Upper lobe of left lung (tissue), 6 donors: ENCODE results near the gene APOA4. TPM values are rescaled to one million over a fixed set of nuclear protein-coding genes. Genes with fewer than 3 reads are reported as not detected.
A peak's percentile ranks its signal among the peaks of the same experiment; 100 is the strongest.
"Not testable (repeated sequence)": the region's sequence is repeated elsewhere in the genome, so short reads cannot be mapped to it uniquely, and the experiment has no call there.

Source experiments
- ATAC-seq, 2 donors: fragments of 200-7000 bp; cut with Tn5 transposase; one replicate each; pipeline ENCODE4 v1.9.1; 2022; ENCODE audit warnings: mild to moderate bottlenecking in 2 of 2, moderate library complexity in 2 of 2; ENCODE audit not compliant: low FRiP score in 2 of 2
- DNase-seq, 2 donors: peaks; one replicate each; pipeline ENCODE4 v3.0.0-alpha.2; 2019 to 2020
- H3K27ac ChIP-seq, 4 donors: fragments of 200-600 bp; sonication (generic); one replicate each; pipeline ENCODE4 v1.5.1; 2016 to 2019
- H3K27me3 ChIP-seq, 4 donors: fragments of 200-600 bp; sonication (generic); one replicate each; pipeline ENCODE4 v1.5.1; 2017 to 2019
- H3K36me3 ChIP-seq, 4 donors: fragments of 200-600 bp; sonication (generic); one replicate each; pipeline ENCODE4 v1.5.1; 2016 to 2019
- H3K4me1 ChIP-seq, 4 donors: fragments of 200-600 bp; sonication (generic); one replicate each; pipeline ENCODE4 v1.5.1; 2018 to 2019
- H3K4me3 ChIP-seq, 4 donors: fragments of 200-600 bp; sonication (generic); one replicate each; pipeline ENCODE4 v1.5.1; 2017 to 2019; ENCODE audit warnings: mild to moderate bottlenecking in 2 of 4, moderate library complexity in 1 of 4
- H3K9me3 ChIP-seq, 4 donors: fragments of 200-600 bp; sonication (generic); one replicate each; pipeline ENCODE4 v1.5.1; 2018 to 2019
- CTCF ChIP-seq, 6 experiments: fragments of 450-650 bp in 4 of 6; fragments of 200-600 bp in 2 of 6; sonication (generic) in 2 of 6; IDR thresholded peaks; one replicate each; pipeline ENCODE4 v1.5.1; 2016 to 2019; ENCODE audit warnings: antibody characterized with exemption in 6 of 6
- EP300 ChIP-seq, 4 donors: sonication (generic); formaldehyde crosslinking; IDR thresholded peaks; one replicate each; pipeline ENCODE4 v1.5.1; 2017; ENCODE audit warnings: antibody characterized with exemption in 4 of 4, control low read depth in 2 of 4
- POLR2A ChIP-seq, 4 donors: fragments of 450-650 bp; IDR thresholded peaks; one replicate each; pipeline ENCODE4 v1.5.1; 2016 to 2017; ENCODE audit warnings: antibody characterized with exemption in 4 of 4, mild to moderate bottlenecking in 2 of 4
- POLR2AphosphoS5 ChIP-seq, 2 donors: sonication (generic); formaldehyde crosslinking; IDR thresholded peaks; one replicate each; pipeline ENCODE4 v1.5.1; 2017; ENCODE audit warnings: antibody characterized with exemption in 2 of 2
- WGBS, 2 donors: methylation state at CpG; one replicate each; pipeline ENCODE4 v1.1.5; 2017 to 2018; 5-methylcytosine and 5-hydroxymethylcytosine counted together
- total RNA-seq, 6 donors: library from RNA; depleted of rRNA in 4 of 6; stranded (reverse); fragments of >200 nt in 4 of 6; gene quantifications; one replicate each; pipeline versions ENCODE4 v1.1.0 to v1.2.1, GENCODE V29; 2016 to 2021
- donor health status: DM: no; HTN: no; CAD: no; lungs with moderate emphysema.
- donor health status: DM: no; HTN: yes; CAD: no; lungs with severe emphysema.

APOA4 gene
- total RNA-seq, 6 donors from 2014 or later, result not detected

DNA sequence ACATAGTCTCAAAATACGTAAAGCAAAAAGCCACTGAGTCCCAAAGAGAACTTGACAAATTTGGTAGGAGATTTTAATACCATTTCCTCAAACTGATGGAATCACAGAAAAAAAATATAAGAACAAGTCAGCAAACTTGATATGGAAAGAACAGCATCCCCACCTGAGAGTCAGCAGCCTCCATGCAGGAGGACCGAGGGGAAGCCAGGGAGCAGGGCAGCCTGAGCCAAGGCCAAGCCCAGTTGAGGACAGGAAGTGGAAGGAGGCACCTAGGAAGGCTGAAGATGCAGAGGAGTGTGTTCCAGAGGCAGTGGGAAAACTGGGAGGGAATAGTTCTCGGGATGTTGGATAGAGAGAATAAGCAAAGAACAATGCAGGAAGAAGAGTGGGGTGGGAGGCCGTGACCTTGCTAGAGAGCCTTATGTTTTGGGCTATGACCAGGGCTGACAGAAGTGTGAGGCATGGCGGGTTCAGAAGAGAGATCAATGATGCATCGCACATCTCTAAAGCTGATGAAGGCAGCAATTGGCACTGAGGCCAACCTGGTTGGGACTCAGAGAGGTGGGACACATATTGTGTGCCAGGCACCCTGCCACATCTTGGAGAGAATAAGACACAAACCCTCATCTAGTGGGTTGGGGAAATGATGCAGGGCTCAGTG, 15.4 kb downstream of the APOA4 start:
- TF ChIP-seq POLR2AphosphoS5 (IDR thresholded peaks at IDR 0.05) (no peak), EP300 (IDR thresholded peaks at IDR 0.05) (no peak), POLR2A (IDR thresholded peaks at IDR 0.05) (no peak), CTCF (IDR thresholded peaks at IDR 0.05) (no peak)
- no peaks in the 10 kb centered on the region for H3K27me3 ChIP-seq
- no peak for DNase-seq
- no peak overlapping the region for H3K4me3 ChIP-seq
- no peaks in the 10 kb centered on the region for H3K36me3 ChIP-seq
- H3K27ac ChIP-seq, result peak overlapping the region in 3 of 4 donors; percentile 38 to 88 (median 78)
- ATAC-seq, result no peak
- H3K9me3 ChIP-seq, result no peaks in the 10 kb centered on the region
- H3K4me1 ChIP-seq, result peaks cover 0 to 11% (median 0%) of the 10 kb centered on the region in 4 donors
- 92 to 94% methylated on average over 6 of the region's 6 CpGs for WGBS, 2 donors

DNA sequence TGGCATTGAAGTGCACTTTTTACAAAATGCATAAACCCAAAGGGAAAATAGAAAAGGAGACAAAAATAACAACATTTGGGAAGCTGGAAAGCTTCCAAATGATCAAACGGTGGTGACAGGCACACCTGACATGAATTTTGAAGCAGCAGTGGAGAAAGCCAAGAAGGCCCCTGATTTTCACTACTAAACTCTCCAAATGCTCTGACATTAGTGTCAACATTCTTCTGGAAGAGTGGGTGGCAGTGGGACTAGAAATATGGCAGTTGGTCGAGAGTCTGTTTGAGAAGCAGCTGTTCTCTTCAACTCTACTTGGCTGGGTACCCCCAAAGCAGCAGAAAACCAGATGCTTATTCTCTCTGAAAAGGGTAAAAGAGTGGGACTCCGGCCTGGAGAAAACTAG, 19.1 kb downstream of the APOA4 start:
- DNase-seq, result no peak
- no peak for ATAC-seq
- TF ChIP-seq POLR2A (IDR thresholded peaks at IDR 0.05), result no peak
- TF ChIP-seq CTCF (IDR thresholded peaks at IDR 0.05), result no peak
- no peak for TF ChIP-seq EP300 (IDR thresholded peaks at IDR 0.05)
- no peak for TF ChIP-seq POLR2AphosphoS5 (IDR thresholded peaks at IDR 0.05)
- Histone ChIP-seq H3K27me3 (no peaks in the 10 kb centered on the region), H3K4me1 (peaks cover 0 to 11% (median 0%) of the 10 kb centered on the region in 4 donors), H3K27ac (no peak overlapping the region), H3K4me3 (no peak overlapping the region), H3K9me3 (no peaks in the 10 kb centered on the region), H3K36me3 (no peaks in the 10 kb centered on the region)
- 51 to 59% methylated on average over 3 of the region's 3 CpGs for WGBS, 2 donors

- not testable (repeated sequence) for H3K27ac ChIP-seq, H3K4me3 ChIP-seq, H3K4me1 ChIP-seq, DNase-seq, H3K27me3 ChIP-seq, H3K36me3 ChIP-seq, ATAC-seq, H3K9me3 ChIP-seq
Measured at GRCh38 chr11:116801662-116802061, 21.4 kb downstream of the APOA4 start.

GRCh38 chr11:116800610-116801009, 22.5 kb downstream of the APOA4 start:
- no peaks in the 10 kb centered on the region for H3K4me1 ChIP-seq
- no peak overlapping the region for H3K27ac ChIP-seq
- H3K9me3 ChIP-seq, result no peaks in the 10 kb centered on the region
- H3K27me3 ChIP-seq, result no peaks in the 10 kb centered on the region
- no peaks in the 10 kb centered on the region for H3K36me3 ChIP-seq
- DNase-seq (no peak), ATAC-seq (no peak)
- TF ChIP-seq CTCF (IDR thresholded peaks at IDR 0.05), result no peak
- no peak for TF ChIP-seq POLR2AphosphoS5 (IDR thresholded peaks at IDR 0.05)
- no peak for TF ChIP-seq POLR2A (IDR thresholded peaks at IDR 0.05)
- no peak for TF ChIP-seq EP300 (IDR thresholded peaks at IDR 0.05)
- no peak overlapping the region for H3K4me3 ChIP-seq
- 92 to 97% methylated on average over 2 of the region's 2 CpGs for WGBS, 2 donors

- no peaks in the 10 kb centered on the region for H3K9me3 ChIP-seq
- no peaks in the 10 kb centered on the region for H3K36me3 ChIP-seq
- H3K27ac ChIP-seq, result no peak overlapping the region
- 81 to 84% methylated on average over 5 of the region's 5 CpGs for WGBS, 2 donors
- DNase-seq (no peak), ATAC-seq (no peak)
- TF ChIP-seq EP300 (IDR thresholded peaks at IDR 0.05), result no peak
- TF ChIP-seq CTCF (IDR thresholded peaks at IDR 0.05), result no peak
- TF ChIP-seq POLR2AphosphoS5 (IDR thresholded peaks at IDR 0.05), result no peak
- TF ChIP-seq POLR2A (IDR thresholded peaks at IDR 0.05), result no peak
- no peaks in the 10 kb centered on the region for H3K4me1 ChIP-seq
- H3K4me3 ChIP-seq, result no peak overlapping the region
- H3K27me3 ChIP-seq, result no peaks in the 10 kb centered on the region
Measured at GRCh38 chr11:116798368-116798767, 24.7 kb downstream of the APOA4 start.
